SU-DHL-6 (cell line): ENCODE data around the gene SRGAP1.

Source experiments
- CTCF ChIP-seq: fragments of 200-600 bp; sonication (generic); IDR thresholded peaks from one replicate; pipeline ENCODE4 v1.5.1; 2017; ENCODE audit warnings: antibody characterized with exemption, mild to moderate bottlenecking, low read length, moderate library complexity; ENCODE audit not compliant: insufficient read depth, poor library complexity, severe bottlenecking
- EZH2phosphoT487 ChIP-seq: fragments of 200-600 bp; sonication (generic), shearing (Covaris generic); conservative IDR thresholded peaks from 2 replicates; pipeline ENCODE4 v1.6.1; 2018; ENCODE audit warnings: mild to moderate bottlenecking, antibody characterized with exemption, low read length, moderate library complexity, mixed read lengths

- TF ChIP-seq CTCF: no peak
- no peak for TF ChIP-seq EZH2phosphoT487
Measured at GRCh38 chr12:64004641-64005040, 160.1 kb downstream of the SRGAP1 start.
